HG03103 (cell line): ENCODE results near the gene INVS.
"Not testable (repeated sequence)": the region's sequence is repeated elsewhere in the genome, so short reads cannot be mapped to it uniquely, and the experiment has no call there.

Experiments used
- ATAC-seq: cut with Tn5 transposase; IDR thresholded peaks from one replicate; pipeline ENCODE4 v1.9.1; 2021; ENCODE audit warnings: low read depth; ENCODE audit not compliant: unreplicated experiment

The INVS gene

DNA sequence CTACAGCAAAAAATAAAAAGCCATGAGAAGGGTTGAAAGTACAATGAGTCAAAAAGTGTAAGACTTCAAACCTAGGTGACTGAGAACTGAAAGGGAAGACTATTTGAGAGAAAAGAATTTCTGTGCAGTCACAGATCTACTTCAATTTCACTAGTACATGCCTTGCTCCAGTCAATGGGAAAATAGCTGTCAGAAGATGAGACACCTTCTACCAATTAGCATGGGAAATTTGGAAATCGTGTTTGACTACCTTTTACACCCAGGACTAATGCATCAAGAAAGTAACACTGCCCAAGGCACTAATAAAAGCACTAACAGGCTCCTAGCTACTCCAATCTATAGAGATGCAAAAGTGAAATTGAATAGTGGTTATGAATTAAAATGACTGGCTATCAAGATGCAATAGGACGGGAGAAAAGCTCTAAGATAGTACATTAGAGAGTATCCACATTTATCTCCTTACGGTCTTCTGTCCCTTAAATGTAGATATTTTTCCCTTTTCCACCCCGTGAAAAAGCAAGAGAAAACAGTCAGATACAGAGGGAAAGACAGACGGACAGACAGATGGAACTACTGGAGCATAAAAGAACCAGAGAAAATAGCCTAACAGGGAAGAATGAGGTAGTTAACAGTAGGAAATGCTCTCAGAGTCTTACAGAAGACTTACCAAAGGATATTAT is 15.5 kb upstream of the INVS start:
- peak; percentile 39 for ATAC-seq

DNA sequence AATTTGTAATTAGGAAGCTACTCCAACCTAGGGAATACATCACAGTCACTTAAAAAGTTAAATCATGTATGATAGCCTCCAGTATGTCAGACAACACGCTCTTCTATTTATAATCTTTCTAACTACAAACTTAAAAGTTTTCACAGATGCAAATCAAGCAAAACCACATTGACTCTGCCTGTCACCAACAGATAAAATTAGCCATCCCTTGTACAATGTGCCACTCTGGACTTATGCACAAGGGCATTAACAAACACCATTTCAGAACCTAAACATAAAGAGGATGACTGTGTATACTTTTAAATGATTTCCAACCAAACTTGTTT is 15.0 kb upstream of the INVS start:
- ATAC-seq: peak; percentile 37

DNA sequence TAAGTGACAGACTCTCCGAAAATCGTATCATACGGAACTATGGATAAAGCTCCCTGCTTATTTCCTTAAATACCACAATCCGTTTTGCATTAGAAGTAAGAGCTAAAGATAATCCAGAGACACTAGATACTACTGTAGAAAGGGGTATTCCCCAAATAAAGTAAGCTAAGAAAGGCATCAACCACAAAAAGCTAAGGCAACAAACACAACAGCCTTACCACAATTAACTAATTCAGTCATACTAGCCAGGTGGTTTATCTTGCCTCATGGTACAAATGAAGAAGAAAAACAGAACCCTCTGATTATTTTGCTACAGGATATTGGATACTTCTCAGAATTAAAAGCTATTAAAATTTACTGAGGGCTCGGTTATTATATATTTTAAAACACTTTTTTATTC is 14.3 kb upstream of the INVS start:
- ATAC-seq: peak; percentile 67

DNA sequence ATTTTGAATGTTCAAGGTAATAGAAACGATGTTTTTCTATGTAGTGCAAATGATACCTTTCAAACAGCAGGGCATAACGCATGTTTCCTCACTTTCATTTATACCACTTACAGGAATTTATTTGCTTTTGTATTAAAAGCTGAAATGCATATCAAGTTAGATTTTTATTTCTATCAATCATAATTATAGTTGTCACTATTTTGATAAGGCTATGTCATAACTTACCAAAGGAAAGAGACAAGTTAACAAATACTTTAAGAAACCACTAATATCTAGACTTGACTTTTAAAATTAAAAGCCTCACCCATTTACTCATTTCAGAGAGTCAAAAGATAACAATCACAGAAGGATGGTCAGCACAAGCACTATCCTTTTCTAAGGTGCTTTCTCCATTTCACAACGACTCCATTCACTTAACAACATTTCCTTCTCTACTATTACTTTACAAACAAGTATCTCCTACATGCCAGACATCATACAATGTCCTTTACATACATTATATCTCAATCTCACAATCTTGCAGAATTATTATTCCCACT is 12.9 kb upstream of the INVS start:
- ATAC-seq: no peak

DNA sequence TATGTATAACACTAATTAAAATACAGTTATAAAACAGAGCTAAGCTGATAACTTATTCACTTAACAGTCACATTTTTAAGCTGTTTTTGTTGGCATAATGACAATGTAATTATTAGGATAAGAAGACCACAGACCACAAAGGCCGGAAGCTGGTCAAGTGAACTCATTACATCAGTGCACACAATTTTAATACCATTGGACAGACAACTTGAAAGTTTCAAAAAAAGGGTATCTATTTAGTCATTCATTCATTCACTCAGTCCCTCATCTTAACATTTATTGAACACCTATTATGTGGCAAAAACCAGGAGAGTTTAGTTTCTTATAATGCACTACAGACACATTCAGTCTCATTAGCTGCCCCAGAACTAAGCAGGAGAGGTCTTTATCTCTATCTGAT is 11.8 kb upstream of the INVS start:
- no peak for ATAC-seq

DNA sequence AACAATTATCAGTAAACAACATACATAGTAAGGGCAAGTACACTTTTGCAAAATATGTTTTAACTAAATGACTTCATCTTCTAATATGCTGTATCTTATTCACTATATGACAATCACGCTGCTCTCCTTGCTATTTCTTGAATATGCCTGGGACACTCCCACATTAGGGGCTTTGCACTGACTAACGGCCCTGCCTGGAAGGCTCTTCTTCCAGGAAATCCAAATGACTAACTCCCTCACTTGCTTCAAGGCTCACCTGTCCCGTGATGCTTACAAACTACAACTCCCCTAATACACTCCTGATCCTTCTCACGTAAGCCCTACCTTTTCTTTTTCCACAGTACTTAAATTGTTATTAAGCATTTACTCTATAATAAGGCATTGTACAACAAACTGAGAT is 10.8 kb upstream of the INVS start:
- no peak for ATAC-seq

DNA sequence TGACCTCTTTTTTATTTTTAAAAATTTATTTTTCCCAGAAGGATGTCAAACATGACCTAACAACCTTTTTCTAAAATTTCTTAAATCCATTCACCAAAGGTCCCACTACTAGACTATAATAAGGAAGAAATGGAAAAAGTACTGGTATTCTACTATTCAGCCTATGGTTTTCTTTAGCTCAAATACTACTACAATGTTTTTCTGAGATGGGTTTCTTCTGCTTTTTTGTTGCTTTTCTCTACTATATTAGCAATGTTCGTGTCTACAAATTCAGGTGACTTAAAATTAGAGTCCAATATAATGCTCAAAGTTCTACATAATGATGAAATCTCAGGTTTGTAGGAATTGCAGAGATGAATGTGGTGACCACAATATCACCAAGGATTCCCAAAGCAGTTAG is 8.2 kb upstream of the INVS start:
- ATAC-seq: no peak

DNA sequence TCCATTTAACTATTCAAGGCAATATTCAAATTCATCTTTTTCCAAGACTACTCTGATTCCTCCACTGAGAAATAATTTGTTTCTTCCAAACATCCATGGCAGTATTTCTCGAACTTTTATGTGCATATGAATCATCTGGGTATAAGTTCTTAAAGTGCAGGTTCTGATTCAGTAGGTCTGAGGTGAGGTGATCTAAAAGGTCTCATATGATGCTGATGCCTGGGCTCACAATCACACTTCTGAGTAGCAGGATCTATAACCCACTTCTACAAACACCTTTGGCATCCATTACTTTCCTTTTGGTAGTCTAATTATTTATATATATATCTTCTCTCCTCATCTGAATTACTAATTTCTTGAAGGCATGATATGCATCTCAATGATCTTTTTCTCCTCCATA is 7.4 kb upstream of the INVS start:
- ATAC-seq: no peak

DNA sequence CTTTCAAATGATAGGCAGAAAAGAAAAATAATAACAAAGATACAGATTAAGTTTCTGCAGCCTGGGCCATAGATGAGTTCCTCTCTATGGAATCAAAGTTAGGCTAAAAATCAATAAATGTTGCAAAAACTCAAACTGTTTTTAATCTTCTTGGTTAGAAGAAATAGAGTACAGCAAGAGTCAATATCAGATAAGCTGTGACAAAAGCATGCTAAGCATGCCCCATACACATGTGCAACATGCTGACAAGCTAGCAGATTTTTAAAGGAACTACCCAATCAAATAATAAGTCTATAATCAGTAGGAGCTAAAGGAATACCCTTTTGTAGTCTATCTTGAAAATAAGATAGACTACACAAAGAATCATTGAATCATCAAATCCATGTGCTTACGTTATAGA is 7.0 kb upstream of the INVS start:
- no peak for ATAC-seq

DNA sequence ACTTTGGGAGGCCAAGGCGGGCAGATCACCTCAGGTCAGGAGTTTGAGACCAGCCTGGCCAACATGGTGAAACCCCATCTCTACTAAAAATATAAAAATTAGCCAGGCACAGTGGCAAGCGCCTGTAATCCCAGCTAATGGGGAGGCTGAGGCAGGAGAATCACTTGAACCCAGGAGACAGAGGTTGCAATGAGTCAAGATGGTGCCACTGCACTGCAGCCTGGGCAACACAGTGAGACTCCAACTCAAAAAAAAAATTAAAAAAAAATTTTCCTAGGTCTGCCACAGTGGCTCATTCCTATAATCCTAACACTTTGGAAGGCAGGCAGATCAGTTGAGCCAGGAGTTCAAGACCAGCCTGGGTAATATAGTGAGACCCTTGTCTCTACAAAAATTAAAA is 4.6 kb upstream of the INVS start:
- not testable (repeated sequence) for ATAC-seq

DNA sequence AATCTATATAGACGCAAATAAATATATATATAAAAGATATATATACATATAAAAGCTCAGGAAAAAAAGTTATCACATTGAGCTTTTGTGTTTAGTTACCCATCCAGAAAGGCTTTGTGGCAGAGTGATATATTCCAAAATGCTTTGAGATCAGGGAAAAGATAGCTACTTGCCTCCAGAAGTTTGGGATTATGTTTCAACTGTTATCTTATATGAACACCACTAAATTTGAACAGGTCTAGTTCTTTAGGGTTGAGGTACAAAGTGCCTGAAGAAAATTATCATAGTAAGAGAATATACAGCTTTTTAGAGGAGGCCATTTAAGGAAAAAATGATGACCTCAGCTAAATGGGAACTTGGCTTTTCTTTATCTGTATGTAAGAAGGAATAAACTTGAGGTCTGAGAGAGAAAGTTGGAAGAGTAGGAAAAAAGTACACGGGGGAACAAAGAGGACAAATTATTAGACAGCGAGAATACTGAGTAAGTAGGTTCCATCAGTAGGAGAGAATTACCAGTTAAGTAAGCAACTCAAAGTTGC is 2.6 kb upstream of the INVS start:
- ATAC-seq: no peak

DNA sequence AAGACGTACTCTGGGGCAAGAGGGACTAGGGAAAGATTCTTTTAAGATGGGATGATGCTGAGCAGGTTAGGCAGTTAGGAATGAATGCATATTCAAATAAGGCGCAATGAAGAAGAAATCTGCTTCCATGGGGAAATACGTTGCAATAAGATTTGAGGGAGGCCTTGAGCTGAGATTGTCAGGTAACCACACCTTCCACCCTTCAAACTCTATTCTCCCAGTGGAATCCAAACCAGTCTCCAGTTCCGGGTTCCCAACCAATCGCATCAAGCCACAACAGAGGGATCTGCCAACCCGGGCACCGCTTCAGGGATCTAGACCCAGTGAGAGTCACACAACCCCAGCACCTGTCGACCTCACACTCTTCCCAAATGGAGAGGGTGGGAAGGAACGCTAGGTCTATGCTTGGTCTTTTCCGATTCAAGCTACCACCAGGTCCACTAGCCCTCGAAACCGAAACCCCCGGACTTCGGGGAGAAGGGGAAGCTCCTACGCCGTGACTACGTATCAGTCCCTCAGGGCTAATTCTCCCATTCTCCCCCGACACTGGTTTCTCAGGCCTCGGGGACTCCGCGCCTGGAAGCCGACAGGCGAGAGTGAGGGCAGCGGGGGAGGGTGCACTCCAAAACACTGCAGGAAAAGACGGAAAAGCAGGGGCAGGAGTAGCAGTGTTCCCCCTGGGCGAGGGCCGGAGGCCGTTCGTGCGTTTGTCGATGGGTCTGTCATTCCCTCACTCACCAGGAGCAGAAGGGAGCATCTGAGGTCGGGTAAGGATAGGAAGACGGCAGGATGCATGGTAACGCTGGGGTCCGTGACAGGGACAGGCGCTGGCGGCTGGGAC is 777 bp upstream of the INVS start:
- no peak for ATAC-seq

DNA sequence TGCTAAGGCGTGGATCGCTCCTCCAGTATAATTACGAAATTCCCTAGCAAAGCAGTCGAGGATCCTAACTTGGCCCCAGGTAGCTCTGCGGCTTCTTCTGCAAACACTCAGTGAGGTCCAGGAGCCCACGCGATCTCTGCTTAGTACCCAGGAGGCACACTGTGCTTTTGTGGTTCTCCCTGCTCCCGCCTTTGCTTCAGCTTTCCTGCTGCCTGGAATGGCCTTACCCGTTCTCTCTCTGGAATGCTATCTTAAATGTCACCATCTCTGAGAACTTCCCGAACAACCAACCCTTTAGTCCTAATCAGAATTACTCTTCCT is 639 bp downstream of the INVS start:
- ATAC-seq: no peak

DNA sequence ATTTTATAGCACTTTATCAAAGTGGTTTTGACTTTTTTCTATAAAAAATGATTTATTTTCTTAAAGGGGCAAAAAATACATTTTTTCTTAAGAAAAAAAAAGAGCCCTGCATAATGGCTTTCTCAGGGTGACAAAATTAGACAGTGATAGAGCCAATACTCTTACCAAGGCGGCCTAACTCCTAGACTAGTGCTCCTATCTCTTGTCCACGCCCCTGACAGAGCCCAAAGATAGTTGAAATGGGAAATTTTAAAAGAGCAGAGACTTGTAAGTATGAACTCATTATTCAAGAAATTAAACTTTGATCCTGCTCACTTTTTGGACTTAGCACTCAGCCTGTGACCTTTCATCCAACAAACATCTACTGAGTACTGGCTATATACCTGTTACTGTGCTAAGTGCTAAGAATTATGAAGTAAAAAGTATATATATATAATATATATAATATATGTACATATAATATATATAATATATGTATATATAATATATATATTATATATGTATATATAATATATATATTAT is 1.2 kb downstream of the INVS start:
- ATAC-seq: no peak

DNA sequence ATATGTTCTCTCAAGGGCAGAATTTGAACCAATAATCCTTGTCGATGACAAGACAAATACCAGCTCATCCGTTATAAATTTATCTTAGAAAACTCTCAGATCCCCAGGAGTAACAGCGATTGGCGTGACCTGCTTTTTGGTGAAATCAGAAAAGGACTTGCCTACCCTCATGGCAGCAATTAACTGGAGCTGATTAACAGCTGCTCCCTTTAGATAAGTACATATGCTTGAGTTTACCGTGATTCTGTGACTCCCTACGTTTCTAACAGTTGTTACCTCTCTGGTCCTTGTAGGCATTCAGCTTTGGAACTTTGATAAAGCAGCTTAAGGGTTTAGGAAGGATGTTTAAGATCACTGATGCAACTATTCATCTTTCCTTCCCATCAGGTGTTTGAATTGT is 2.6 kb downstream of the INVS start:
- no peak for ATAC-seq

DNA sequence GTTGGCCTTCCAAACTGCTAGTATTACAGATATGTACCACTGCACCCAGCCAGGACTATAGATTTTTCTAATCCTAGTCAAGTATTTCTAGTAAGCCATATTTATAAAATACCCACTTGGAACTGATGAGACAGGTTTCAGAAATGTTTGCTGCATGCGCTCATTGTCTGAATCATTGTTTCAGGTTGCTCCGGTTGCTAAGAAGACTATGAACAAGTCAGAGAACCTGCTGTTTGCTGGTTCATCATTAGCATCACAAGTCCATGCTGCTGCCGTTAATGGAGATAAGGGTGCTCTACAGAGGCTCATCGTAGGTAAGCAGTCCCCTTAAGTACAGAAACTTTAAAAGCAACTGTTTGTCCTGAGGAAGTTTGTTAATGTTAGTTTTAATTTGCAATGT is 5.3 kb downstream of the INVS start:
- no peak for ATAC-seq

DNA sequence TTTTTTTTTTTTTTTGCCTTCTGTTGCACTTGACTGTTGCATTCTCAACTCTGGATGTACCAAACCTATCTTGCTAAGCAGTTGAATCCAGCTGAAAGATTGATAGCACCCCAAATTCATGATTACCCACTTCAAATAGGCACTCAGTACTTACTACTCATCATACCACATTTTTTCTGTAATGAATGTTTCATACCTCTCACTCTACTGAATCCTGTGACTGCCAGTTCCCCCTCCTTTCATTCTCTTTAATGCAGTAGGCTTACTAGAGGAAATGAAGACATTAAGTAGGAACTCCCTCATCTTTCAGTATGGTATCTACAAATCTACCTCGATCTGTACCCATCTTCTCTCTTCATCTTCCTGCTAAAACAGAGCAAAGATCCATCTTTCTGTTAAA is 6.8 kb downstream of the INVS start:
- ATAC-seq: no peak

DNA sequence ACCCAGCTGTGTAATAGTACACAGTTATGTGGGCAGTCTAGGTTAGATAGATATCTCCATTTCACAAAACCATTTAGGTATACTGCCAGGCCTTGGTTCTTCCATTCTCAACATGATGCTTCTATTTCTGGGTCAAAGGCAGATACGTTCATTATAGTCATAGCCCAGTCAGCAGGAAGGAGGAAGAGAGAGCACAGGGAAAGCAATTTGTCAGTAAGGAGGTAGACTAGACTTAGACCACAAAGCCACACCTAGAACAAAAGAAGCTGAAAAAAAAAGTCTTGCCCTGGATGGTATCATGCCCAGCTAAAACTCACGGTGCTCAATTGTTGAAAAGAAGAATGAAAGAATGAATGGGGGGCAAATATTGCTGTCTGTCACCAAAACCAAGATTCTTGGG is 7.6 kb downstream of the INVS start:
- ATAC-seq: no peak

DNA sequence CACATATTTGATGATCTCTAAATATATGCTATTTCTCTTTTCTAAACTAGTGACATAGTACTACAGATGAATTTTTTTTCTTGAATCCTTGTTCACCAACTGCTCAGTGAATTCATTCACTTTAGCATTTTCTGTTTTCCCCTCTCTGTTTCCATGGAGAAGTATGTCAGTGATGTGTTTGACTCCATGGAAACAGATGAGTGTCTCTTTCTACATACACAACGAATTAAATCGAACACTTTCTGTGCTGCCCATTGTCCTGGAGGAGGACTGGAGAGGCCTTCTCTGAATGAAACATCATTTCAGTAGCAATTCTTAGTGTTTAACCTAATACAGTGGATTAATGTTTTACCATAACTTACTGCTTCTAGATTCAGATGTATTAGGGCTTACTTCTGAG is 9.5 kb downstream of the INVS start:
- no peak for ATAC-seq

DNA sequence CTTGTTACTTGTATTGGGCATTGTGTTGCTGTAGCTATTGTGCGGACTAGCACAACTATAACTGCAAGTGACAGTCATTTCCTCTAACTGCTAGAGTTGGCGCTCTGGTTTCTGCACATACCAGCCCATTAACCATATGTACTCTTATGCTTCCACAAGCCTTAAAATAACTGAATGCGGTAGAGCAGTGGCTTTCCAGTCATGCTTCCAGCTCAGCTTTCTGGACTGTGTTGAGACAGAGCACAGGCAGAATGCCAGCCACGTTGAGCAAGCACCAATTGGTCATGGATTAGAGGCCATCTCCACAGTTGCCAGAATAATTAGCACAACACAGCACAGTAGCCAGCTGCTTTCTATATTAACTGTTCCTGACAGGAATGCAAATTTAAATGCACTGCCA is 12.2 kb downstream of the INVS start:
- ATAC-seq: no peak

DNA sequence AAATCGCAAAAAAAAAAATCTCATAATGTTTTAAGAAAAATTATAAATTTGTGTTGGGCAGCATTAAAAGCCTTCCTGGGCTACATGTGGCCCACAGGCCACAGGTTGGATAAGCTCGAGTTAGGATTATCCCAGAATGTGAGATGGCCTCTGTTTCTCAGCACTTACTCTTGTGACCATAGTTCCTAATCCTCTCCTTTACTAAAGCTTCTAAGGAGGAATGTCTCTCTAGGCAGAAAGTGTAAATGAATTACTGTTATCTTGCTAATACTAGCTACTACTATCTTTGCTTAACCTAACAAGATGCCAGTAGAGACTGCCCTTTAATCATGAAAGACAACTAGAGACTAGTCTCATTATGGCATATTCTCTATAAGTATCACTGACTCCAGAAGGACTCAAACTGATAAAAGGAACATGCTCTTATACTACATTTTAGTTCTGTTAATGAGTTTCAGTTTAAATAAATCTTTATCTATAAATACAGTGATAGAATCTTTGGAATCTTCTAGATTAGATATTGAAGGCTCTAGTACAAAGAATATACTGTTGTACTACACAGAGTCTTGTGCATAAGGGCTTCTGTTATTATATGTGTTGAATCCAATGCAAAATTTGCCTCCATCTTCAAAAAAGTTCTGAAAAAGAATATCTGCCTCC is 13.8 kb downstream of the INVS start:
- ATAC-seq: no peak
